Smooth muscle cell (in vitro differentiated cells): ENCODE results near the gene TES. TPM values are rescaled to one million over a fixed set of nuclear protein-coding genes. Genes with fewer than 3 reads are reported as not detected.
A peak's percentile ranks its signal among the peaks of the same experiment; 100 is the strongest.

Source experiments
- DNase-seq: peaks from one replicate; lab custom pipeline; 2025; ENCODE audit not compliant: unreplicated experiment; lab: John Stamatoyannopoulos, UW
- H2AFZ ChIP-seq: fragments of 200-600 bp; sonication (generic); 2 replicates; pipeline ENCODE4 v1.6.0; 2016; ENCODE audit warnings: antibody characterized with exemption, low read depth, mild to moderate bottlenecking
- H3F3A ChIP-seq: fragments of 200-600 bp; sonication (generic); 2 replicates; pipeline ENCODE4 v1.6.0; 2017; ENCODE audit warnings: antibody characterized with exemption, low read depth
- H3K27ac ChIP-seq: fragments of 200-600 bp; sonication (generic); 2 replicates; pipeline ENCODE4 v1.5.1; 2016; ENCODE audit warnings: low read depth, mild to moderate bottlenecking
- H3K27me3 ChIP-seq: fragments of 200-600 bp; sonication (generic); 2 replicates; pipeline ENCODE4 v1.6.1; 2016; ENCODE audit warnings: low read depth, mild to moderate bottlenecking
- H3K36me3 ChIP-seq: fragments of 200-600 bp; sonication (generic); 2 replicates; pipeline ENCODE4 v1.5.1; 2016; ENCODE audit warnings: low read depth
- H3K4me1 ChIP-seq: fragments of 200-600 bp; sonication (generic); 2 replicates; pipeline ENCODE4 v1.5.1; 2016; ENCODE audit warnings: low read depth
- H3K4me2 ChIP-seq: fragments of 200-600 bp; sonication (generic); 2 replicates; pipeline ENCODE4 v1.6.0; 2016; ENCODE audit warnings: mild to moderate bottlenecking
- H3K4me3 ChIP-seq: fragments of 200-600 bp; sonication (generic); 2 replicates; pipeline ENCODE4 v1.5.1; 2016; ENCODE audit warnings: mild to moderate bottlenecking
- H3K79me2 ChIP-seq: fragments of 200-600 bp; sonication (generic); 2 replicates; pipeline ENCODE4 v1.6.0; 2016; ENCODE audit warnings: low read depth, mild to moderate bottlenecking
- H3K9ac ChIP-seq: fragments of 200-600 bp; sonication (generic); 2 replicates; pipeline ENCODE4 v1.6.0; 2016; ENCODE audit warnings: low read depth
- H3K9me3 ChIP-seq: fragments of 200-600 bp; sonication (generic); replicated peaks from 2 replicates; pipeline ENCODE4 v1.5.1; 2016; ENCODE audit warnings: low read depth
- H4K20me1 ChIP-seq: fragments of 200-600 bp; sonication (generic); 2 replicates; pipeline ENCODE4 v1.6.0; 2016; ENCODE audit warnings: low read depth
- CTCF ChIP-seq: fragments of 200-600 bp; sonication (generic); IDR thresholded peaks from 2 replicates; pipeline ENCODE4 v1.5.1; 2017; ENCODE audit warnings: borderline replicate concordance, mild to moderate bottlenecking, antibody characterized with exemption; ENCODE audit not compliant: insufficient read depth, poor library complexity, severe bottlenecking
- WGBS: methylation state at CpG from one replicate; pipeline ENCODE4 v1.1.7; 2016; ENCODE audit warnings: low lambda C conversion rate; 5-methylcytosine and 5-hydroxymethylcytosine counted together
- polyA plus RNA-seq: library from polyadenylated mRNA; unstranded; fragments of >200 nt; fragmentation: Nextera tagmentation; extraction: Ambion mirVana; gene quantifications from 2 replicates; pipeline ENCODE4 v1.2.1, GENCODE V29; 2016
- total RNA-seq: library from RNA; depleted of rRNA; stranded (reverse); fragments of >200 nt; gene quantifications from 2 replicates; pipeline ENCODE4 v1.2.3, GENCODE V29; 2014

The TES gene
- total and polyA plus RNA-seq, 2 experiments from 2014 or later: 74.6 to 149 TPM

- H4K20me1 ChIP-seq: peaks cover 98% of the 10 kb centered on the region
- H3F3A ChIP-seq: no peaks in the 10 kb centered on the region
- no peak overlapping the region for H3K9ac ChIP-seq
- no peaks in the 10 kb centered on the region for H3K9me3 ChIP-seq
- DNase-seq: no peak
- peak overlapping the region; percentile 6 for H3K27ac ChIP-seq
- H3K4me2 ChIP-seq: no peak overlapping the region
- peaks cover 8% of the 10 kb centered on the region for H3K4me1 ChIP-seq
- H3K36me3 ChIP-seq: peaks cover 10% of the 10 kb centered on the region
- 95% methylated on average over 9 of the region's 9 CpGs for WGBS
- no peak overlapping the region for H3K4me3 ChIP-seq
- no peak for TF ChIP-seq CTCF
- H3K79me2 ChIP-seq: peaks cover 90% of the 10 kb centered on the region
- no peak overlapping the region for H2AFZ ChIP-seq
- no peaks in the 10 kb centered on the region for H3K27me3 ChIP-seq
Measured at GRCh38 chr7:116234517-116235200, 24.3 kb downstream of the TES start.

- peaks cover 13% of the 10 kb centered on the region for H3K36me3 ChIP-seq
- no peak overlapping the region for H2AFZ ChIP-seq
- peak overlapping the region; percentile 6 for H3K27ac ChIP-seq
- peaks cover 8% of the 10 kb centered on the region for H3K4me1 ChIP-seq
- H3K79me2 ChIP-seq: peaks cover 90% of the 10 kb centered on the region
- H3K9me3 ChIP-seq: no peaks in the 10 kb centered on the region
- no peak for TF ChIP-seq CTCF
- H3F3A ChIP-seq: no peaks in the 10 kb centered on the region
- peaks cover 98% of the 10 kb centered on the region for H4K20me1 ChIP-seq
- no peak for DNase-seq
- no peak overlapping the region for H3K4me2 ChIP-seq
- no peak overlapping the region for H3K4me3 ChIP-seq
- no peak overlapping the region for H3K9ac ChIP-seq
- no peaks in the 10 kb centered on the region for H3K27me3 ChIP-seq
Measured at GRCh38 chr7:116235380-116235779, 25.0 kb downstream of the TES start.

GRCh38 chr7:116236020-116236630, 25.8 kb downstream of the TES start:
- peak; percentile 58 for TF ChIP-seq CTCF
- Histone ChIP-seq H3F3A (no peaks in the 10 kb centered on the region), H4K20me1 (peaks cover 98% of the 10 kb centered on the region), H2AFZ (no peak overlapping the region), H3K27ac (no peak overlapping the region), H3K27me3 (no peaks in the 10 kb centered on the region), H3K79me2 (peaks cover 90% of the 10 kb centered on the region), H3K4me2 (no peak overlapping the region), H3K9ac (no peak overlapping the region), H3K36me3 (peaks cover 16% of the 10 kb centered on the region), H3K4me3 (no peak overlapping the region), H3K4me1 (peaks cover 8% of the 10 kb centered on the region), H3K9me3 (no peaks in the 10 kb centered on the region)
- 66% methylated on average over 2 of the region's 2 CpGs for WGBS
- DNase-seq: no peak

- Histone ChIP-seq H3K27me3 (no peaks in the 10 kb centered on the region), H3K36me3 (peaks cover 16% of the 10 kb centered on the region), H4K20me1 (peaks cover 90% of the 10 kb centered on the region), H3K27ac (no peak overlapping the region), H2AFZ (no peak overlapping the region), H3F3A (no peaks in the 10 kb centered on the region), H3K9ac (no peak overlapping the region), H3K4me1 (no peaks in the 10 kb centered on the region), H3K9me3 (no peaks in the 10 kb centered on the region), H3K4me3 (no peak overlapping the region), H3K4me2 (no peak overlapping the region), H3K79me2 (peaks cover 69% of the 10 kb centered on the region)
- no peak for TF ChIP-seq CTCF
- WGBS: 86% methylated on average over 3 of the region's 3 CpGs
- no peak for DNase-seq
Measured at GRCh38 chr7:116239020-116239419, 28.7 kb downstream of the TES start.
